ENCODE data around the gene CYSRT1. TPM values are rescaled to one million over a fixed set of nuclear protein-coding genes. Genes with fewer than 3 reads are reported as not detected.

CYSRT1 gene
- total RNA-seq, 3 donors from 2014 or later, result not detected

DNA sequence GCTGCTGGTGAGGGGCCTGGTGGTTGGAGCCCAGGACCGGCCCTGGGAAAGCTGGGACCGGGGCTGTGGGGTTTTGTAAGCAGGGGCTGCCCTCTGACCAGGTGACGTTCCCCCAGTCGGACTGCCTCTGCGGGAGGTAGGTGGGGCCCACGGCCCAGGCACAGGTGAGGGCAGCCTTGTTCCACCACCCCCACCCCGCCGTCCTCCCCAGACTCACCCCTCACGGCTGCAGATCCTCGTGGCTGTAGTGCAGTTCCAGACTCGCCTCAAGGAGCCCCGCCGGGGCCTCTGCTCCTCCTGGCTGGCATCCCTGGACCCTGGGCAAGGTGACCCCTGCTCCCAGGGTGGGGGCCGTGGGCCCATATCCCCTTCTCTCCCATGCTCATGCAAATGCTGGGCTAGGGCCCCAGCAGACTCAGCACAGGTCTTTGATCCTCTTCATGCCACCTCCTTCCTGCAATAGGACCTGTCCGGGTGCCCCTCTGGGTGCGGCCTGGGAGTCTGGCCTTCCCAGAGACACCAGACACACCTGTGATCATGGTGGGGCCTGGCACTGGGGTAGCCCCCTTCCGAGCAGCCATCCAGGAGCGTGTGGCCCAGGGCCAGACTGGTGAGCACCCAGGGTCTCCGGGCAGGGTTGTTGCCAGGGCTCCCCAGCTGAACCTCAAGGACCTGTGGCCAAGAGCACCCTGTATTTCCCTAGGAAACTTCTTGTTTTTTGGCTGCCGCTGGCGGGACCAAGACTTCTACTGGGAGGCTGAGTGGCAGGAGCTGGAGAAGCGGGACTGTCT is 9.6 kb upstream of the CYSRT1 start:
- TF ChIP-seq, protein P1, sequence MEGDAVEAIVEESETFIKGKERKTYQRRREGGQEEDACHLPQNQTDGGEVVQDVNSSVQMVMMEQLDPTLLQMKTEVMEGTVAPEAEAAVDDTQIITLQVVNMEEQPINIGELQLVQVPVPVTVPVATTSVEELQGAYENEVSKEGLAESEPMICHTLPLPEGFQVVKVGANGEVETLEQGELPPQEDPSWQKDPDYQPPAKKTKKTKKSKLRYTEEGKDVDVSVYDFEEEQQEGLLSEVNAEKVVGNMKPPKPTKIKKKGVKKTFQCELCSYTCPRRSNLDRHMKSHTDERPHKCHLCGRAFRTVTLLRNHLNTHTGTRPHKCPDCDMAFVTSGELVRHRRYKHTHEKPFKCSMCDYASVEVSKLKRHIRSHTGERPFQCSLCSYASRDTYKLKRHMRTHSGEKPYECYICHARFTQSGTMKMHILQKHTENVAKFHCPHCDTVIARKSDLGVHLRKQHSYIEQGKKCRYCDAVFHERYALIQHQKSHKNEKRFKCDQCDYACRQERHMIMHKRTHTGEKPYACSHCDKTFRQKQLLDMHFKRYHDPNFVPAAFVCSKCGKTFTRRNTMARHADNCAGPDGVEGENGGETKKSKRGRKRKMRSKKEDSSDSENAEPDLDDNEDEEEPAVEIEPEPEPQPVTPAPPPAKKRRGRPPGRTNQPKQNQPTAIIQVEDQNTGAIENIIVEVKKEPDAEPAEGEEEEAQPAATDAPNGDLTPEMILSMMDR (IDR thresholded peaks at IDR 0.05), result no peak
- no peak for ATAC-seq
- H3K36me3 ChIP-seq (ENCODE audit: low read depth), result no peaks in the 10 kb centered on the region

DNA sequence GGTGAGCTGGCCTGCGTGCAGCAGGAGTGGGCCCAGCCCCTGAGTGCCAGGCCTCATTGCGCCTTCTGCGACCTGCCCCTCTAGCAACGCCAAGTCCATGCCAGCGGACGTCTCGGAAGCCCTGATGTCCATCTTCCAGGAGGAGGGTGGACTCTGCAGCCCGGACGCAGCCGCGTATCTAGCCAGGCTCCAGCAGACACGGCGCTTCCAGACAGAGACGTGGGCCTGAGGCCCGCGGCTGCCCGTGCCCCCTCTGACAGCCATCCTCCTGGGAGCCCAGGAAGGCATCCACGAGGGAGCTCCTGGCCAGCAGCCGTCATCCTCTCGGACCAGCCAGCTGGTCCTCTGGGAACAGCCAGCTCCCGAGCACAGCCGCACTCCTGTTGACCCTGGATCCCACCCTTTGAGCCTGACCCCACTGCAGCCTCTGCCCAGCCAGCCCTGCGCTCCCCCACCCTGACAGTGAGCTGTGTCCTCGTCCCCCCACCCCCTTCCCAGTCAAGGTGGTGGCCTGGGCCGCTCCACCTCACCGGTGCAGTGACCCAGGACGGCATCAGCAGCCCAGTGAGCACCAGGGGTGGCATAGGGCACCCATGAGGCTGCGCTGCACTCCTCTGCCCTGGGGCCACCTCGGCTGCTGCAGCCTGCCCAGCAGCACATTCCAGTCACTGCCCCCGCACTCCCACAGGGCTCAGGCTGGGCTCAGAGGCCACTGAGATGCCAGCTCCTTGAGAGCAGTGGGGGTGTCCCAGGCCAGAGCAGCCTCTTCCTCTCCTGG is 8.6 kb upstream of the CYSRT1 start:
- intact Hi-C loops (cut with DNase I, micrococcal nuclease), result no loop called here
- ATAC-seq (no peak), DNase-seq (peak in 1 of 3 donors; percentile 2)
- peaks cover 12% of the 10 kb centered on the region for H3K4me1 ChIP-seq (ENCODE audit: low read depth)
- H3K4me3 ChIP-seq, result no peak overlapping the region
- H3K9me3 ChIP-seq, result no peaks in the 10 kb centered on the region
- no peaks in the 10 kb centered on the region for H3K36me3 ChIP-seq (ENCODE audit: low read depth)
- TF ChIP-seq, protein P1 (IDR thresholded peaks at IDR 0.05), result no peak

More for the DNA sequence above, 9.6 kb upstream of the CYSRT1 start:
- DNase-seq, result no peak
- intact Hi-C loops (cut with DNase I, micrococcal nuclease), result no loop called here
- Histone ChIP-seq H3K4me3 (no peak overlapping the region), H3K4me1 (ENCODE audit: low read depth) (peaks cover 12% of the 10 kb centered on the region), H3K9me3 (no peaks in the 10 kb centered on the region)

DNA sequence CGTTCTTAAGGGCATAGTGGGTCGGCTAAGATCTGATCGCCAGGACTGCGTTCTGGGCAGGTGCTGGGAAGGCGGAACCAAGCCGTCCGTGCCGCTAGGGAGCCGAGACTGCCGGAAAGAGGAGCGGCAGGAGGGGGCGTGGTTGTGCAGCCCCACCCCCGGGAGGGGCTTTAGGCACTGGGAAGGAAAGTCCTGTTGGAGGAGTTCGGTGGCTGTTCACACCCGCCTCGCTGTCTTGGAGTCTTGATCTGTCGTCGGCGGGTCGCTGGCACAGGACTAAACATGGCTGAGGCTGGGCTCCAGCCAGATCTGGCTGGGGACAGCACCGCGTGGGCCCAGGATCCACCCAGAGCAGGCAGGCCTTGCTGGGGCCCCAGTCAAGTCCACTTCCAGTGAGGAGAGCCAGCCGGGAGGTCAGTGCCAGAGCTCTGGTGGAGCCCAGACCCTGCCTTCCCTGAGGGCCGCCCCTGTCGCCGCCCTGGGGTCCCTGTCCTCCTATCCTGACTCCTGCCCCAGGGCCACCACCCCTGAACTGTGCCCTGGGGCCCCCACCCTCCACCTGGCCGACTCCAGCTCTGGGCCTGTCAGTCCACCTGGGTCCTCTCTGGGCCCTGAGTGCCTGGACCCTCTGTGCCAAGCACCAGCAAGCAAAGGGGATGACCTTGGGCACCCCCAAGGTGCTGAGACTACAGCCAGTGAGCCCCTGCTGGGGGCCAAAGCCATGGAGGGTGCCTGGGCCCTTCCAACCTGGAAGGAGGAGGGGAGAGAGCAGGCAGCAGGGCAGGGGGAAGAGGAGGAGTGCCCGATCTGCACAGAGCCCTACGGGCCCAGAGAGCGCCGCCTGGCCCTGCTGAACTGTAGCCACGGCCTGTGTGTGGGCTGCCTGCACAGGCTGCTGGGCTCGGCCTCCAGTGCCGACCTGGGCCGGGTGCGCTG is 7.4 kb upstream of the CYSRT1 start:
- TF ChIP-seq, protein P1 (IDR thresholded peaks at IDR 0.05), result no peak
- Histone ChIP-seq H3K4me1 (ENCODE audit: low read depth) (peaks cover 19% of the 10 kb centered on the region), H3K36me3 (ENCODE audit: low read depth) (no peaks in the 10 kb centered on the region), H3K9me3 (no peaks in the 10 kb centered on the region), H3K4me3 (peak overlapping the region; percentile 5)
- intact Hi-C loops (cut with DNase I, micrococcal nuclease), result no loop called here
- DNase-seq (peak; percentile 92 to 95 (median 93)), ATAC-seq (peak; percentile 87)

DNA sequence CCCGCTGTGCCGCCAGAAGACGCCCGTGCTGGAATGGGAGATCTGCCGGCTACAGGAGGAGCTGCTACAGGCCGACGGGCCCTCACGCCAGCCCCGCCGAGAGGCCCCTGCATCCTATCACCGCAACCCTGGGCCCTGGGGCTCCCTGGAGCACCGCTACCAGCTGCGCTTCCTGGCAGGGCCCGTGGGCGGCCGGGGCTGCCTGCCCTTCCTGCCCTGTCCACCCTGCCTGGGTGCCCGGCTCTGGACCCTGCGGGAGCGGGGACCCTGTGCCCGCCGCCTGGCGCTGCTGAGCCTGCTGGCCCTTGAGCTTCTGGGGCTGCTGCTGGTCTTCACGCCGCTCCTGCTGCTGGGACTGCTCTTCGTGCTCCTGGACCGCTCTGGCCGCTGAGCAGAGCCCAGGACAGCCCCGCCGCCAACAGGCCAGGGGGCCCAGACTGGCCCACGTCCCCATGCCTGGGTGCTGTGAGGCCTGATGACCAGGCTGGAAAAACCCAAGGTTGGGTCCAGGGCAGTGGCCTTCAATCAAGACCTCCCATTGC is 6.7 kb upstream of the CYSRT1 start:
- intact Hi-C loops (cut with DNase I, micrococcal nuclease), result no loop called here
- H3K4me3 ChIP-seq, result no peak overlapping the region
- DNase-seq, result no peak
- H3K9me3 ChIP-seq, result no peaks in the 10 kb centered on the region
- no peak for ATAC-seq
- TF ChIP-seq, protein P1 (IDR thresholded peaks at IDR 0.05), result no peak
- no peaks in the 10 kb centered on the region for H3K36me3 ChIP-seq (ENCODE audit: low read depth)
- H3K4me1 ChIP-seq (ENCODE audit: low read depth), result peaks cover 24% of the 10 kb centered on the region

DNA sequence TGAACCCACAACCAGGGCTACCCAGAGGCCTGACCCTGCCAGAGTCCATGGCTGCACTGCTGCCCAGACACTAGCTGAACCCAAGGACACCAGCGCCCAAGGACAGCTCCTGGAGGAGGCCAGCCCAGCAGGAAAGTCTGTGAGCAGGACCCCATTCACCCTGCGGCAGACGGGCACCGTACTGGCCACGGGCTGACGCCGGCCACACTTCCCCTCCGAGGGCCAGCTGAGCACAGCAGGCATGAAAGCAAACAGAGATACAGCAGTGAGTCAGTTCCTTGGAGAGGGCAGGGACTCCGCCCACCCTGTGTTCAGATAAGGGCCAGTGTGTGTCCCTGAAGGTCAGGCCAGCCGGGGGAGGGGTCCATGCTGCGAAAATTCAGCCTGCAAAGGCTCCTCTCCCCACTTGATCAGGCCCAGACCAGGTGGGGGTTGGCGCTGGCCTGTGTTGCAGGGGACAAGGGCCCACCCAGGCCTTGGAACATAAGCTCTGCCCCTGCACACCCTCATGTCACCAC is 6.2 kb upstream of the CYSRT1 start:
- H3K36me3 ChIP-seq (ENCODE audit: low read depth), result no peaks in the 10 kb centered on the region
- intact Hi-C loops (cut with DNase I, micrococcal nuclease), result no loop called here
- TF ChIP-seq, protein P1 (IDR thresholded peaks at IDR 0.05), result no peak
- ATAC-seq, result peak; percentile 50
- no peaks in the 10 kb centered on the region for H3K9me3 ChIP-seq
- no peak overlapping the region for H3K4me3 ChIP-seq
- DNase-seq, result peak in 1 of 3 donors; percentile 69
- peaks cover 24% of the 10 kb centered on the region for H3K4me1 ChIP-seq (ENCODE audit: low read depth)
